HepG2 (cell line): ENCODE results near the gene FEM1C. TPM values are rescaled to one million over a fixed set of nuclear protein-coding genes. Genes with fewer than 3 reads are reported as not detected.

Experiments
- CHD2 ChIP-seq: IDR thresholded peaks from 2 replicates; pipeline ENCODE4 v1.6.1; 2011; ENCODE audit warnings: low read depth, low read length, improper control_type of control experiment
- GABPA ChIP-seq, 2 experiments: IDR thresholded peaks; 2 replicates each; pipeline ENCODE4 v1.6.1; 2011 to 2016; ENCODE audit warnings: low read depth in 2 of 2, low read length in 1 of 2, missing biosample characterization in 1 of 2, missing genetic modification characterization in 1 of 2
- HIVEP1 ChIP-seq: sonication (generic); formaldehyde crosslinking; IDR thresholded peaks from 2 replicates; pipeline ENCODE4 v1.4.0; 2020; ENCODE audit warnings: mild to moderate bottlenecking, missing genetic modification reagents
- HNF4A ChIP-seq: sonication (generic); formaldehyde crosslinking; IDR thresholded peaks from 2 replicates; pipeline ENCODE4 v1.4.0; 2020; ENCODE audit warnings: missing genetic modification reagents
- HOMEZ ChIP-seq: IDR thresholded peaks from 2 replicates; pipeline ENCODE4 v1.6.1; 2016; ENCODE audit warnings: low read depth
- MED13 ChIP-seq: sonication (generic); formaldehyde crosslinking; IDR thresholded peaks from 2 replicates; pipeline ENCODE4 v1.5.0; 2020; ENCODE audit warnings: missing genetic modification reagents
- XRCC5 ChIP-seq: fragments of 200-400 bp; formaldehyde crosslinking; optimal IDR thresholded peaks from 2 replicates; pipeline ENCODE3; 2017; ENCODE audit warnings: mild to moderate bottlenecking, low read length
- ZFP36L1 ChIP-seq: sonication (generic); formaldehyde crosslinking; IDR thresholded peaks from 2 replicates; pipeline ENCODE4 v1.8.0; 2022; ENCODE audit warnings: mild to moderate bottlenecking, missing genetic modification reagents, moderate library complexity
- ZFP37 ChIP-seq: sonication (generic); formaldehyde crosslinking; IDR thresholded peaks from 2 replicates; pipeline ENCODE4 v1.4.0; 2020; ENCODE audit warnings: missing genetic modification reagents, borderline replicate concordance
- ZFP41 ChIP-seq: sonication (generic); formaldehyde crosslinking; IDR thresholded peaks from 2 replicates; pipeline ENCODE4 v1.4.0; 2020; ENCODE audit warnings: mild to moderate bottlenecking, missing genetic modification reagents, borderline replicate concordance
- ZFP62 ChIP-seq: sonication (generic); formaldehyde crosslinking; IDR thresholded peaks from 2 replicates; pipeline ENCODE4 v1.4.0; 2020; ENCODE audit warnings: missing genetic modification reagents
- ZNF256 ChIP-seq: sonication (generic); formaldehyde crosslinking; conservative IDR thresholded peaks from 2 replicates; pipeline ENCODE4 v1.4.0; 2020; ENCODE audit warnings: missing genetic modification reagents
- ZNF513 ChIP-seq: sonication (generic); formaldehyde crosslinking; conservative IDR thresholded peaks from 2 replicates; pipeline ENCODE4 v1.5.0; 2020; ENCODE audit warnings: missing genetic modification reagents
- ZNF784 ChIP-seq: sonication (generic); formaldehyde crosslinking; IDR thresholded peaks from 2 replicates; pipeline ENCODE4 v1.5.1; 2020; ENCODE audit warnings: missing genetic modification reagents, mild to moderate bottlenecking, borderline replicate concordance
- ZNF816 ChIP-seq: sonication (generic); formaldehyde crosslinking; IDR thresholded peaks from 2 replicates; pipeline ENCODE4 v1.8.0; 2022; ENCODE audit warnings: missing genetic modification reagents, mild to moderate bottlenecking, borderline replicate concordance
- polyA plus RNA-seq, 8 experiments: library from polyadenylated mRNA; depleted of rRNA in 3 of 8; stranded (reverse) in 7 of 8; unstranded in 1 of 8; fragments of >200 nt; fragmentation: Illumina TruSeq in 4 of 8; extraction: Trizol in 4 of 8; gene quantifications; 2 replicates each; pipeline versions ENCODE4 v1.2.1 to v1.2.3, GENCODE V29; 2011 to 2016; ENCODE audit warnings: low read depth in 4 of 8, missing spikeins in 1 of 8, mixed read lengths in 1 of 8; ENCODE audit not compliant: insufficient read depth in 1 of 8
- total RNA-seq, 5 experiments: library from RNA; depleted of rRNA; stranded (reverse); fragments of >200 nt; fragmentation: Illumina TruSeq; extraction: Trizol; gene quantifications; 2 replicates each; pipeline ENCODE4 v1.2.3, GENCODE V29; 2016; ENCODE audit warnings: low read depth in 1 of 5
- TF ChIP-seq, protein P1 (sequence below): sonication (generic); formaldehyde crosslinking; IDR thresholded peaks from 2 replicates; pipeline ENCODE4 v1.4.0; 2020; ENCODE audit warnings: mild to moderate bottlenecking, missing genetic modification reagents
- TF ChIP-seq, protein P2 (sequence below): IDR thresholded peaks from 2 replicates; pipeline ENCODE4 v1.4.0; 2020; ENCODE audit warnings: mild to moderate bottlenecking, missing genetic modification reagents
- TF ChIP-seq, protein P3 (sequence below): sonication (generic); formaldehyde crosslinking; conservative IDR thresholded peaks from 2 replicates; pipeline ENCODE4 v1.4.0; 2020; ENCODE audit warnings: missing genetic modification reagents

FEM1C gene
- total and polyA plus RNA-seq, 2 of the 13 experiments (the other 11 are each of a cell fraction or from before 2014, with no cell fraction given) = 5.5 to 8.3 TPM

GRCh38 chr5:115543365-115544042 lies 1.1 kb downstream of the FEM1C start (continued):
- no peak for TF ChIP-seq ZNF784 (CRISPR knock-in tag)
- TF ChIP-seq XRCC5 = no peak
- TF ChIP-seq HOMEZ (CRISPR knock-in tag) = no peak; the same call in 1 of the 2 replicates
- TF ChIP-seq ZFP41 (CRISPR knock-in tag) = no peak
- TF ChIP-seq ZFP37 (CRISPR knock-in tag) = no peak
- no peak for TF ChIP-seq ZFP62 (CRISPR knock-in tag)
- no peak for TF ChIP-seq ZNF513
- no peak for TF ChIP-seq GABPA (IDR thresholded peaks at IDR 0.05; ENCODE audit: low read depth, low read length)
- peak; percentile 52 for TF ChIP-seq GABPA (CRISPR knock-in tag; IDR thresholded peaks at IDR 0.05; ENCODE audit: low read depth)
- TF ChIP-seq, protein P1, sequence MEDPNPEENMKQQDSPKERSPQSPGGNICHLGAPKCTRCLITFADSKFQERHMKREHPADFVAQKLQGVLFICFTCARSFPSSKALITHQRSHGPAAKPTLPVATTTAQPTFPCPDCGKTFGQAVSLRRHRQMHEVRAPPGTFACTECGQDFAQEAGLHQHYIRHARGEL = no peak
- TF ChIP-seq, protein P2, sequence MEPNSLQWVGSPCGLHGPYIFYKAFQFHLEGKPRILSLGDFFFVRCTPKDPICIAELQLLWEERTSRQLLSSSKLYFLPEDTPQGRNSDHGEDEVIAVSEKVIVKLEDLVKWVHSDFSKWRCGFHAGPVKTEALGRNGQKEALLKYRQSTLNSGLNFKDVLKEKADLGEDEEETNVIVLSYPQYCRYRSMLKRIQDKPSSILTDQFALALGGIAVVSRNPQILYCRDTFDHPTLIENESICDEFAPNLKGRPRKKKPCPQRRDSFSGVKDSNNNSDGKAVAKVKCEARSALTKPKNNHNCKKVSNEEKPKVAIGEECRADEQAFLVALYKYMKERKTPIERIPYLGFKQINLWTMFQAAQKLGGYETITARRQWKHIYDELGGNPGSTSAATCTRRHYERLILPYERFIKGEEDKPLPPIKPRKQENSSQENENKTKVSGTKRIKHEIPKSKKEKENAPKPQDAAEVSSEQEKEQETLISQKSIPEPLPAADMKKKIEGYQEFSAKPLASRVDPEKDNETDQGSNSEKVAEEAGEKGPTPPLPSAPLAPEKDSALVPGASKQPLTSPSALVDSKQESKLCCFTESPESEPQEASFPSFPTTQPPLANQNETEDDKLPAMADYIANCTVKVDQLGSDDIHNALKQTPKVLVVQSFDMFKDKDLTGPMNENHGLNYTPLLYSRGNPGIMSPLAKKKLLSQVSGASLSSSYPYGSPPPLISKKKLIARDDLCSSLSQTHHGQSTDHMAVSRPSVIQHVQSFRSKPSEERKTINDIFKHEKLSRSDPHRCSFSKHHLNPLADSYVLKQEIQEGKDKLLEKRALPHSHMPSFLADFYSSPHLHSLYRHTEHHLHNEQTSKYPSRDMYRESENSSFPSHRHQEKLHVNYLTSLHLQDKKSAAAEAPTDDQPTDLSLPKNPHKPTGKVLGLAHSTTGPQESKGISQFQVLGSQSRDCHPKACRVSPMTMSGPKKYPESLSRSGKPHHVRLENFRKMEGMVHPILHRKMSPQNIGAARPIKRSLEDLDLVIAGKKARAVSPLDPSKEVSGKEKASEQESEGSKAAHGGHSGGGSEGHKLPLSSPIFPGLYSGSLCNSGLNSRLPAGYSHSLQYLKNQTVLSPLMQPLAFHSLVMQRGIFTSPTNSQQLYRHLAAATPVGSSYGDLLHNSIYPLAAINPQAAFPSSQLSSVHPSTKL = peak; percentile 69
- peak; percentile 90 for TF ChIP-seq HNF4A (CRISPR knock-in tag)
- no peak for TF ChIP-seq ZNF816 (CRISPR knock-in tag)
- no peak for TF ChIP-seq CHD2
- no peak for TF ChIP-seq ZFP36L1 (CRISPR knock-in tag)
- TF ChIP-seq MED13 (CRISPR knock-in tag) = no peak
- TF ChIP-seq, protein P3, sequence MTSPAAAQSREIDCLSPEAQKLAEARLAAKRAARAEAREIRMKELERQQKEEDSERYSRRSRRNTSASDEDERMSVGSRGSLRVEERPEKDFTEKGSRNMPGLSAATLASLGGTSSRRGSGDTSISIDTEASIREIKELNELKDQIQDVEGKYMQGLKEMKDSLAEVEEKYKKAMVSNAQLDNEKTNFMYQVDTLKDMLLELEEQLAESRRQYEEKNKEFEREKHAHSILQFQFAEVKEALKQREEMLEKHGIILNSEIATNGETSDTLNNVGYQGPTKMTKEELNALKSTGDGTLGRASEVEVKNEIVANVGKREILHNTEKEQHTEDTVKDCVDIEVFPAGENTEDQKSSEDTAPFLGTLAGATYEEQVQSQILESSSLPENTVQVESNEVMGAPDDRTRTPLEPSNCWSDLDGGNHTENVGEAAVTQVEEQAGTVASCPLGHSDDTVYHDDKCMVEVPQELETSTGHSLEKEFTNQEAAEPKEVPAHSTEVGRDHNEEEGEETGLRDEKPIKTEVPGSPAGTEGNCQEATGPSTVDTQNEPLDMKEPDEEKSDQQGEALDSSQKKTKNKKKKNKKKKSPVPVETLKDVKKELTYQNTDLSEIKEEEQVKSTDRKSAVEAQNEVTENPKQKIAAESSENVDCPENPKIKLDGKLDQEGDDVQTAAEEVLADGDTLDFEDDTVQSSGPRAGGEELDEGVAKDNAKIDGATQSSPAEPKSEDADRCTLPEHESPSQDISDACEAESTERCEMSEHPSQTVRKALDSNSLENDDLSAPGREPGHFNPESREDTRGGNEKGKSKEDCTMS = no peak
- no peak for TF ChIP-seq HIVEP1 (CRISPR knock-in tag)
- TF ChIP-seq ZNF256 (CRISPR knock-in tag) = no peak
